Measurements from ENCODE around the gene GHSR.

- TF ChIP-seq EZH2phosphoT487 (IDR thresholded peaks at IDR 0.05; ENCODE audit: insufficient read depth, low read depth) = no peak
- no peak for TF ChIP-seq EZH2 (IDR thresholded peaks at IDR 0.05; ENCODE audit: insufficient read depth, poor library complexity, severe bottlenecking)
These were observed 23.6 kb upstream of the GHSR start for GRCh38 chr3:172471903-172472302.

All from GM23248 (cell line).